ENCODE data around the gene DNAH14. TPM values are rescaled to one million over a fixed set of nuclear protein-coding genes. Genes with fewer than 3 reads are reported as not detected.

The DNAH14 gene
- total RNA-seq, 4 donors from 2014 or later = 1.5 to 14.1 (median 3.3) TPM

- no peak for TF ChIP-seq CTCF (IDR thresholded peaks at IDR 0.05; ENCODE audit: low read depth)
Observed at GRCh38 chr1:225418059-225418458, 488.6 kb downstream of the DNAH14 start.

GRCh38 chr1:225418598-225418997 is 489.1 kb downstream of the DNAH14 start:
- TF ChIP-seq CTCF (IDR thresholded peaks at IDR 0.05; ENCODE audit: low read depth) = no peak

GRCh38 chr1:225422031-225422605 is 492.6 kb downstream of the DNAH14 start:
- no peak for TF ChIP-seq CTCF (IDR thresholded peaks at IDR 0.05; ENCODE audit: low read depth)

- TF ChIP-seq CTCF (IDR thresholded peaks at IDR 0.05; ENCODE audit: low read depth) = no peak
Observed at GRCh38 chr1:225422795-225423517, 493.5 kb downstream of the DNAH14 start.

- no peak for TF ChIP-seq CTCF (IDR thresholded peaks at IDR 0.05; ENCODE audit: low read depth)
Observed at GRCh38 chr1:225423518-225423855, 494.0 kb downstream of the DNAH14 start.

GRCh38 chr1:225424562-225425200 is 495.2 kb downstream of the DNAH14 start:
- TF ChIP-seq CTCF (IDR thresholded peaks at IDR 0.05; ENCODE audit: low read depth) = no peak

- TF ChIP-seq CTCF (IDR thresholded peaks at IDR 0.05; ENCODE audit: low read depth) = no peak
Observed at GRCh38 chr1:225425201-225425786, 495.8 kb downstream of the DNAH14 start.
